GM10248 (cell line): ENCODE results near the gene GPC4.

Experiments
- CTCF ChIA-PET: fragments of 300-600 bp; sonication (Branson Sonifier 250); formaldehyde crosslinking; extraction: SDS; loops from one replicate; lab custom pipeline; 2021; ENCODE audit warnings: antibody characterized with exemption; lab: Yijun Ruan, JAX
- POLR2A ChIA-PET: fragments of 350-650 bp; sonication (Branson Sonifier 250); formaldehyde crosslinking; extraction: SDS; loops from one replicate; lab custom pipeline; 2020; ENCODE audit warnings: antibody characterized with exemption; lab: Yijun Ruan, JAX
- DNase-seq: peaks from one replicate; pipeline ENCODE4 v3.0.0; 2012; ENCODE audit errors: extremely low spot score
- TF ChIP-seq, protein P1 (sequence below): IDR thresholded peaks from 2 replicates; pipeline ENCODE4 v1.5.1; 2012; ENCODE audit warnings: mild to moderate bottlenecking, low read depth; ENCODE audit errors: extremely low read depth, missing control alignments, control extremely low read depth

Gene GPC4

DNA sequence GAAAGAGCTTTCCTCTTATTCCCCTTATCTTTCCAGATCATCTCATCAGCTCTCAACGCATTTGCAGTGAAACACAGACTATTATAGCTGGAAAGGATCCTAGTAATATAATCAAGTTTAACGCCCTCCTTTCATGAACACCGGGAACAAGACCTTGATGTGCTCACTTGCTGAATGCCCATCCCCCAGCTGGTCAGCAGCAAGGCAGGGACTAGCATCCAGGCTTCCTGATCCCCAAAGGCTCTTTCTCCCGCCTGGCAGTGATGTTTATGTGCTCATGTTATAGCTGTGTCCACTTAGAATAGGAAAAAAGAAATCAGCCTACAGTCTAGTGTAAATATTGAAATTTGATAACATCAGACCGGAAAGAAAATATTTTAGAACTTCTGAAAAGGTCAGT, 24.6 kb downstream of the GPC4 start:
- no peak for DNase-seq
- TF ChIP-seq, protein P1, sequence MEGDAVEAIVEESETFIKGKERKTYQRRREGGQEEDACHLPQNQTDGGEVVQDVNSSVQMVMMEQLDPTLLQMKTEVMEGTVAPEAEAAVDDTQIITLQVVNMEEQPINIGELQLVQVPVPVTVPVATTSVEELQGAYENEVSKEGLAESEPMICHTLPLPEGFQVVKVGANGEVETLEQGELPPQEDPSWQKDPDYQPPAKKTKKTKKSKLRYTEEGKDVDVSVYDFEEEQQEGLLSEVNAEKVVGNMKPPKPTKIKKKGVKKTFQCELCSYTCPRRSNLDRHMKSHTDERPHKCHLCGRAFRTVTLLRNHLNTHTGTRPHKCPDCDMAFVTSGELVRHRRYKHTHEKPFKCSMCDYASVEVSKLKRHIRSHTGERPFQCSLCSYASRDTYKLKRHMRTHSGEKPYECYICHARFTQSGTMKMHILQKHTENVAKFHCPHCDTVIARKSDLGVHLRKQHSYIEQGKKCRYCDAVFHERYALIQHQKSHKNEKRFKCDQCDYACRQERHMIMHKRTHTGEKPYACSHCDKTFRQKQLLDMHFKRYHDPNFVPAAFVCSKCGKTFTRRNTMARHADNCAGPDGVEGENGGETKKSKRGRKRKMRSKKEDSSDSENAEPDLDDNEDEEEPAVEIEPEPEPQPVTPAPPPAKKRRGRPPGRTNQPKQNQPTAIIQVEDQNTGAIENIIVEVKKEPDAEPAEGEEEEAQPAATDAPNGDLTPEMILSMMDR: no peak

DNA sequence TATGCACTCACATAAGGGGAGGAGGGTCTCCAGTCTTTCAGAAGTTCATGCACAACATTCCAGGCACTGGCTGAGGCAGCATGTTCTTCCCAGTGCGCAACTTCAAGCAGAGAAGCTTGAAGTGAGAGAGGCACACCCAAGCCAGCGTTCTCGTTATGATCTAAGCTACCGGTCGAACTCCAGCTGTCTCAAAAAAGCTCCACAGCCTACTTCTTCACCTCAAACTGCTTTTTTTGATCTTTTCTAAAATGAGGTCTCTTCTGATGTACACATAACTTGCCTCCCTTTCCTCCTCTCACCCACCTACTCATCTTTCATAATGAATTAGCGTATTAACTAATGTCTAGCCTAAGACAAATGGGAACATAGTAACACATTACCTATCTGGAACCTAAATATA, 25.3 kb downstream of the GPC4 start:
- CTCF ChIA-PET: no interaction called here
- DNase-seq: no peak
- POLR2A ChIA-PET: no interaction called here
- TF ChIP-seq, protein P1: no peak

More for the DNA sequence above, 24.6 kb downstream of the GPC4 start:
- CTCF ChIA-PET: no interaction called here
- POLR2A ChIA-PET: no interaction called here

DNA sequence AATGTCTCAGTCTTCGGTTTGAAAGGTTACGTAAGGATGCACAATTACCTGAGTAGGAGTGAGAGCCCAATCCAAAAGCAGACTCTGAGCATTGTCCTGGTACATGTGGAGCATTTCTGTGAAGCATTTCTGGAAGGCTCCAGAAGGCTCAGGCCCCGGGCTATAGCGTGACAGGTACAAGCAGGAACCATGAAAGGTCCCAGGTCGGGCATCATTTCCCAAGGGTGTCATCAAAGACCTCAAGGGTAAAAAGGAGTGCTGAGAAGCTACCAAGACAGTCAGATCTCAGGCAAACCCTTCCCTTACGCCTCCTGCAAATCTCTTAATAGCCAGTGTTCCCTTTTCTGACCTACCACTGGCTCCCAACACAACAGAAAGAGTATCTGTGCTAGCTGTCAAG, 30.8 kb downstream of the GPC4 start:
- POLR2A ChIA-PET: no interaction called here
- DNase-seq: no peak
- TF ChIP-seq, protein P1: no peak
- CTCF ChIA-PET: no interaction called here

DNA sequence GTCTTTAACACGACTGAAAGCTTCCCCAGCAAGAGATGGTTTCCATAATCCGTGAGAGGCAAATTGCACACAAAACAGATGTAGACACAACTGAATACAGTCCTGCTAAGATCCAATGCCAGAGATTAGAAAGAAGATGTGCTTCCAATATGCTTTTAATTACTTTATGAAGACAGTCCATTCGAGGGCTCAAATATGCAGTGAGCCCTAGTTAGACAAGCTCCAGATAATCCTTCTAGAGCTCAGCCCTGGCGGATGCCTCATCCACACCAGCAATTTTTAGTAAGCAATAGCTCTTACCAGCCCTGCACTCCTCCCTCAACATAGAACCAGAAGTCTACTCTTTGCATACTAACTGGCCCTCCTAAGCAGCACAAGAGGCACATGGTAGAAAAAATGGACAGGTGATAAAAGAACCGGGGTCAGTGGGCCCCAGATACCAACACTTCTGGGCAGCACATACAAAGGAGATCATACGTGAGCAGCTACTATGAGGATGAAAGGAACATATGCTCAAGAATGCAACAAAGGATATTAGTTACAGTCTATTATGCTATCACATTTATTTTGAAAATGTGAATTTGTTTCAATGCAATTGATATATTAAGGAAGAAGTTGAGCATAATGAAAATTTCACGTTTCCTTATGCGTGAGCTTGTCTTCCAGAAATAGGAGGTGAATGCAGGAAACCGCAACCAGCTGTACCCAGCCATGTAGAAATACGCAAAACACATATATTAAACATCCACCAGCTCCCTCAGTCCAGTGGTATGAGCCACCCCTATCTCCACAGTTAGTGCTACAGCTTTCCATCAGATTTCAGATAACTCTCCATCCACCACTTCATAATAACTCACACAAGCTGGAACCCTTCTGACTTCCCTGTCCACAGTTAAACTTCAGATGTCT, 34.3 kb downstream of the GPC4 start:
- TF ChIP-seq, protein P1: no peak
- POLR2A ChIA-PET: no interaction called here
- no peak for DNase-seq
- CTCF ChIA-PET: interaction anchor here (1.2 kb wide), 1 partner anchor 23 kb away, joined by 3 read pairs; no protein-coding TSS in a partner anchor

DNA sequence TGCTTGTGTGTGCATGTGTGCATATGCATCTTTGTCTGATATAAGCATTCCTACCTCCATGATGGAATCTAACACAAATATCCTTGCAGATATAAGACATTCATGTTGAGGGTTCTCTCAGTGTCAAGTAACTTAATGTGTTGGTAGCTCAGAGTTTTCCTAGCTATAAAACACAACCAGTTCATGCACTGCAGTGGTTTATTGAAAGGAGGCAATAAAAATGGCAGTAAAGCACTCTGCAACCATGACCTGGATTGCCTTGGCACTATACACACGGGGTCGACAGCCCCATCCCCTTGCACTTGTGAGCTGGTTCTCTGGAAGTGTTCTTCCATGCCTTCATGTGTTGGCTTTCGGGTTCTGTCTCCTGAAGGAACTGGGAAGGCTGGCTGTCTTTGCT, 38.9 kb downstream of the GPC4 start:
- ChIA-PET POLR2A (no interaction called here), CTCF (no interaction called here)
- DNase-seq: no peak
- TF ChIP-seq, protein P1: no peak

DNA sequence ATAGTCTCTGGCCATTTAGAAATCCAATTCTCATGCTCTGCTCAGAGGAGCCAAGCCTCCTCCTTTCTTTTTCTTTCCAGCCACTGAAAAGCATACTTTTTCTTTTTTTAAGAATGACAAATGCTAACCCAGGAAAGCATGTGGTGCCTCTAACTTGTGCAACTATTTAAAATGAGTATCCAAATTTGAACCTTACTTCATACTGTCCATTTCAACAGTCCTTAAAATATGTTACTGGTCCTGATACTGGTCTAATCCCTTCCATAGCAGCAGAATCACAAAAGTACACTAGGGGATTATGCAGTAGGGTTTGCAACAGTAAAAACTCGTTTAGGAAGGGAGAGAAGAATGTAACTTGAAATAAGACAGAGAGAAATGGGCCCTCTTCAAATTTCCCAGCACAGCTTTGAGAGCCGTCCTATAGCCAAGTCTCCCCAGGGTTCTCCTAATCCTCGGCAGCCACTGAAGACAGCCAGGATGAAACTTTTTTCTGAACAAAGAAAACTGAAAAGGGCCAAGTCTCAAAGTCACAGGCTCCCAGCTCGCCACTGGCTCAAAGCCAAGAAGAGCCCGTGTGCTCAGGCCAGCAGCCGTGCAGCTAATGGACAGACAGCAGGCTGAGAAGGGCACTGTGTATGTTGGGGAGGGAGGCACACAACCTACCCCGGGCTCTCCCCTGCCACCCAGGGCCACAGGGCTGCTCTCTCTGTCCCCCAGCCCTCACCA, 39.5 kb downstream of the GPC4 start:
- TF ChIP-seq, protein P1: no peak
- ChIA-PET POLR2A (no interaction called here), CTCF (no interaction called here)
- no peak for DNase-seq
